Astrocyte (in vitro differentiated cells and primary cell): ENCODE measurements around the gene PRMT3. TPM values are rescaled to one million over a fixed set of nuclear protein-coding genes. Genes with fewer than 3 reads are reported as not detected.

Experiments
- DNase-seq: peaks from one replicate; pipeline ENCODE4 v3.0.0-alpha.2; 2010; ENCODE audit warnings: low read depth
- FAIRE-seq: peaks from 2 replicates; lab custom pipeline; 2011; peaks lifted over from hg19 to GRCh38; lab: Jason Lieb, UNC
- H2AFZ ChIP-seq: 2 replicates; pipeline ENCODE4 v1.6.0; 2012; ENCODE audit warnings: low read depth, low read length, inconsistent platforms
- H3K27ac ChIP-seq: 2 replicates; pipeline ENCODE4 v1.5.1; 2011; ENCODE audit warnings: low read depth, low read length, inconsistent platforms
- H3K27me3 ChIP-seq: 2 replicates; pipeline ENCODE4 v1.6.0; 2011; ENCODE audit warnings: low read length, inconsistent platforms; ENCODE audit not compliant: insufficient read depth
- H3K36me3 ChIP-seq: 2 replicates; pipeline ENCODE4 v1.5.1; 2011; ENCODE audit warnings: low read length, inconsistent platforms; ENCODE audit not compliant: insufficient read depth
- H3K4me1 ChIP-seq: 2 replicates; pipeline ENCODE4 v1.5.1; 2011; ENCODE audit warnings: low read length, inconsistent platforms; ENCODE audit not compliant: insufficient read depth
- H3K4me2 ChIP-seq: 2 replicates; pipeline ENCODE4 v1.6.0; 2012; ENCODE audit warnings: low read length, inconsistent platforms
- H3K4me3 ChIP-seq: 2 replicates; pipeline ENCODE4 v1.5.1; 2011; ENCODE audit warnings: low read depth, mild to moderate bottlenecking, low read length, inconsistent platforms; ENCODE audit not compliant: insufficient read depth
- H3K79me2 ChIP-seq: 2 replicates; pipeline ENCODE4 v1.6.0; 2012; ENCODE audit warnings: mild to moderate bottlenecking, low read length, inconsistent platforms; ENCODE audit not compliant: insufficient read depth
- H3K9ac ChIP-seq: 2 replicates; pipeline ENCODE4 v1.6.0; 2012; ENCODE audit warnings: mild to moderate bottlenecking, low read length, inconsistent platforms
- H3K9me3 ChIP-seq: 2 replicates; pipeline ENCODE4 v1.5.1; 2012; ENCODE audit warnings: low read depth, mild to moderate bottlenecking, low read length, inconsistent platforms; ENCODE audit not compliant: insufficient read depth
- H4K20me1 ChIP-seq: 2 replicates; pipeline ENCODE4 v1.6.0; 2012; ENCODE audit warnings: low read length, inconsistent platforms; ENCODE audit not compliant: insufficient read depth
- H3K27ac Mint-ChIP-seq: one replicate; pipeline ENCODE4 v1.8.0; 2021; ENCODE audit warnings: mild to moderate bottlenecking, mixed read lengths; ENCODE audit not compliant: unreplicated experiment
- H3K27me3 Mint-ChIP-seq: one replicate; pipeline ENCODE4 v1.8.0; 2021; ENCODE audit warnings: low read depth, mixed read lengths; ENCODE audit not compliant: unreplicated experiment
- H3K36me3 Mint-ChIP-seq: one replicate; pipeline ENCODE4 v1.8.0; 2021; ENCODE audit warnings: low read depth, mixed read lengths; ENCODE audit not compliant: unreplicated experiment
- H3K4me1 Mint-ChIP-seq: one replicate; pipeline ENCODE4 v1.8.0; 2021; ENCODE audit warnings: low read depth, mixed read lengths; ENCODE audit not compliant: unreplicated experiment
- H3K4me3 Mint-ChIP-seq: one replicate; pipeline ENCODE4 v1.8.0; 2021; ENCODE audit warnings: mild to moderate bottlenecking, moderate library complexity, mixed read lengths; ENCODE audit not compliant: unreplicated experiment
- H3K9me3 Mint-ChIP-seq: one replicate; pipeline ENCODE4 v1.8.0; 2021; ENCODE audit warnings: mild to moderate bottlenecking, mixed read lengths; ENCODE audit not compliant: unreplicated experiment
- CTCF ChIP-seq: IDR thresholded peaks from 2 replicates; pipeline ENCODE4 v1.5.1; 2011; ENCODE audit warnings: low read depth, mild to moderate bottlenecking, inconsistent platforms, low read length, moderate library complexity; ENCODE audit not compliant: insufficient read depth
- EZH2 ChIP-seq: IDR thresholded peaks from 2 replicates; pipeline ENCODE4 v1.6.1; 2012; ENCODE audit warnings: mild to moderate bottlenecking, low read length, inconsistent platforms; ENCODE audit not compliant: insufficient read depth
- total RNA-seq: library from RNA; stranded (reverse); gene quantifications from 2 replicates; pipeline ENCODE4 v1.2.1, GENCODE V29; 2021

The PRMT3 gene
- total RNA-seq, 1 donor from 2014 or later, result 10.5 TPM

GRCh38 chr11:20457934-20458680, 70.6 kb downstream of the PRMT3 start:
- Histone ChIP-seq H3K9me3 (no peaks in the 10 kb centered on the region), H3K4me1 (no peaks in the 10 kb centered on the region), H3K36me3 (no peaks in the 10 kb centered on the region), H3K9ac (no peak overlapping the region), H3K79me2 (no peaks in the 10 kb centered on the region), H3K27ac (no peak overlapping the region), H3K4me2 (no peak overlapping the region), H4K20me1 (no peaks in the 10 kb centered on the region), H3K27me3 (no peaks in the 10 kb centered on the region), H2AFZ (no peak overlapping the region), H3K4me3 (no peak overlapping the region)
- H3K27me3 Mint-ChIP-seq, result no peaks in the 10 kb centered on the region
- no peaks in the 10 kb centered on the region for H3K36me3 Mint-ChIP-seq
- no peak overlapping the region for H3K4me3 Mint-ChIP-seq
- no peaks in the 10 kb centered on the region for H3K9me3 Mint-ChIP-seq
- no peak for DNase-seq
- no peak for FAIRE-seq
- H3K4me1 Mint-ChIP-seq, result no peaks in the 10 kb centered on the region
- H3K27ac Mint-ChIP-seq, result no peak overlapping the region
- no peak for TF ChIP-seq CTCF
- TF ChIP-seq EZH2, result no peak

- H3K9me3 Mint-ChIP-seq, result no peaks in the 10 kb centered on the region
- H3K9ac ChIP-seq, result no peak overlapping the region
- no peaks in the 10 kb centered on the region for H3K36me3 Mint-ChIP-seq
- no peak overlapping the region for H3K4me2 ChIP-seq
- no peak overlapping the region for H3K4me3 Mint-ChIP-seq
- DNase-seq, result no peak
- no peaks in the 10 kb centered on the region for H3K4me1 Mint-ChIP-seq
- H3K4me1 ChIP-seq, result no peaks in the 10 kb centered on the region
- H3K27ac Mint-ChIP-seq, result no peak overlapping the region
- no peaks in the 10 kb centered on the region for H3K27me3 Mint-ChIP-seq
- no peak overlapping the region for H2AFZ ChIP-seq
- no peak for FAIRE-seq
- H3K27ac ChIP-seq, result no peak overlapping the region
- no peaks in the 10 kb centered on the region for H4K20me1 ChIP-seq
- H3K36me3 ChIP-seq, result no peaks in the 10 kb centered on the region
- H3K79me2 ChIP-seq, result no peaks in the 10 kb centered on the region
- no peak for TF ChIP-seq EZH2
- TF ChIP-seq CTCF, result no peak
- no peaks in the 10 kb centered on the region for H3K27me3 ChIP-seq
- no peaks in the 10 kb centered on the region for H3K9me3 ChIP-seq
- no peak overlapping the region for H3K4me3 ChIP-seq
Observed at GRCh38 chr11:20458905-20459632, 71.6 kb downstream of the PRMT3 start.
